Inferior parietal cortex (tissue), 1 donor: ENCODE results near the gene NDUFAF4.
"Not testable (repeated sequence)": the region's sequence is repeated elsewhere in the genome, so short reads cannot be mapped to it uniquely, and the experiment has no call there.

Source experiments
- DNase-seq: peaks from one replicate; pipeline ENCODE4 v3.0.0-alpha.2; 2016; ENCODE audit errors: extremely low spot score

NDUFAF4 gene

DNA sequence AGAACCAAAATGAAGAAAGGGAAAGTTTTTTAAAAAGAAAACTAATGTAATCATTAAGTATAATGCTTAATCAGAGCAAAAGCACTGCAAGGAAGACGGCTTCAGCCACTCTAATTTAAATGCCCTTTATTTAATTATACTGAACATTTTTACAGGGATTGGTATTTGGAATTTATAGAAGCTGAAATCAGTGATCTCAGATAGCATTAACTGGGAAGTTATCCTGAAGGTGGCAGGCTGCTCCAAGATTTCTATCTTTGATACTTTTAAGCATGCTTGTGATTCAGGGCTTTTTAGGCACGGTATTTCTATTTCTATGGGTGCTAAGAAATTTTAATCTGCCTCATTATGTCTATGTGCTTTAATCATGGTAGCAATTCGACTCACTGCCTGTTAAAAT, 1.3 kb upstream of the NDUFAF4 start:
- peak; percentile 86 for DNase-seq

DNA sequence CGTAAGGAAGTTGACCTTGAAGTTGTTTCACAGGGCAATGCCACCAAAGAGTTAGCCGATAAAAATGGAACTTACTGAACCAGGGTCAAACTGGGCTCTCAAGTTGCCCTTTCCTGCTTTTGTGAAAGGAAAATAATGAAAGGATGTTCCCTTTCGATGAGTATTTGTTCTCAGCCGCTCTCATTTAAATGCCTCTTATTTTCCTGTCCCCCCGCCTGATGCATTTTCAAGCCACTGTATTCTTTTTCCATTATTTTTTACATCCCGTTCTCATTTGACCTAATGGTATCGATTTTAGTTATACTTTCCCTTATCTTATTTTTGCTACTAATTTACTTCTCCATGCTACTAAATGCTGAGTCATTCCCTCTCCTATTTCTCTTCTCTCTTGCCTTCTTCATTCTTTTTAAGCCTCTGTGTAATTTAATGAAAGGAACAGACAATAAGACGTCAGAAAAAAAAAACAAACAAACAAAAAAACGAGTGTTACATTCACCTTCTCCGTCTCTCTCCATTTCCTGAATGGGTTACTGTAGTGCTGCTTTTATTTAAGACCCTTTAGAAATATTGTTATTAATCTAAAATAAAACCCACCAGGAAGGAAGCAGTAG, 655 bp upstream of the NDUFAF4 start:
- no peak for DNase-seq

DNA sequence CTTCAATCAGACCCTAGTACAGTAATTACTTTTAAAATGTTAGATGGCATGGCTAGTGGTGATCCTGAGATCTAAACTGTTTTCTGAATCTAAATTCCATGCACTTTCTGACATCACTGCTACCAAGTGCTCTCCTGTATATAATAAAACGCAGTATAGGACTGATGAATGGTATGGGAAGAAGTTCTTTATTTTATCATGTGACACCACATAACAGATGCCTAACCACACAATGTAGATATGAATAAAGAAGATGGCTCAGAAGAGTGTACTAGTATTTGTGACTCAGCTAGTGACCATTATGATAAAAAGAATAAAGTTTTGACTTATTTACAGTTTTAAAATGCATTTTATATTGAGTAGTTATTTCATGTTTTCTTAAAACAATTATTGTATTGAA, 8.5 kb downstream of the NDUFAF4 start:
- DNase-seq: no peak

- DNase-seq: no peak
Observed at GRCh38 chr6:96888745-96889144, 8.9 kb downstream of the NDUFAF4 start.

- no peak for DNase-seq
Observed at GRCh38 chr6:96886519-96886918, 11.2 kb downstream of the NDUFAF4 start.

DNA sequence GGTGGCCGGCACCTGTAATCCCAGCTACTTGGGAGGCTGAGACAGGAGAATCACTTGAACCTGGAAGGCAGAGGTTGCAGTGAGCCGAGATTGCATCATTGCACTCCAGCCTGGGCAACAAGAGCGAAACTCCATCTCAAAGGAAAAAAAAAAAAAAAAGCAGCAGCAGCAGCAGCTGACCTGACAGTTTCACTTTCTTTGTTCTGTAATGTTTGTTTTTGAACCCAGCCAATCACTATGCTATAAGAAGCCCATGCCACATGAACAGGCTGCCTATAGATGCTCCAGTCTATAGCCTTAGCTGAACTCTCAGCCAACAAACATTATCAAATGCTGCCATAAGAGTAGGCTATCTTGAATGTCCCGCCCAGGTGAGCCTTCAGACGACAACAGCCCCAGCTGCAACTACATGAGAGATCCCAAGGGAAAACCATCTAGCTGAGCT, 12.5 kb downstream of the NDUFAF4 start:
- DNase-seq: not testable (repeated sequence)

DNA sequence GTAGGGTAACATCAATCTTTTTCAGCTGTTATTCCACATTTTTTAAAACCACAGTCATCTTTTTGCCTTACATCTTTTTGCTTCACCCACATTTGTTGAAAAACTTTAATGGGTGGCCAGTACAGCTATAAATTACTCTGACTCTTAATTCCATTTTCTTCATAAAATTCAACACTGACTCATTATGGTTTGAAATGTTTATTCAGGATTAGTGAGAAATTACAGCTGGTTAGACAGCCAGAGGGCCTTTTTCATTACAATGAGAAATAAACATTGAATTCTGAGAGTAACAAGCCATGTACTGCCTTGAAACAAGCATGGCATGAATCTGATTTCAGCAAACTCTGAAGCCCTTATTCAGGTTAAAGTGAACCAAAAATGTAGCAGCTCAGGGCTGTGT, 19.5 kb downstream of the NDUFAF4 start:
- no peak for DNase-seq

DNA sequence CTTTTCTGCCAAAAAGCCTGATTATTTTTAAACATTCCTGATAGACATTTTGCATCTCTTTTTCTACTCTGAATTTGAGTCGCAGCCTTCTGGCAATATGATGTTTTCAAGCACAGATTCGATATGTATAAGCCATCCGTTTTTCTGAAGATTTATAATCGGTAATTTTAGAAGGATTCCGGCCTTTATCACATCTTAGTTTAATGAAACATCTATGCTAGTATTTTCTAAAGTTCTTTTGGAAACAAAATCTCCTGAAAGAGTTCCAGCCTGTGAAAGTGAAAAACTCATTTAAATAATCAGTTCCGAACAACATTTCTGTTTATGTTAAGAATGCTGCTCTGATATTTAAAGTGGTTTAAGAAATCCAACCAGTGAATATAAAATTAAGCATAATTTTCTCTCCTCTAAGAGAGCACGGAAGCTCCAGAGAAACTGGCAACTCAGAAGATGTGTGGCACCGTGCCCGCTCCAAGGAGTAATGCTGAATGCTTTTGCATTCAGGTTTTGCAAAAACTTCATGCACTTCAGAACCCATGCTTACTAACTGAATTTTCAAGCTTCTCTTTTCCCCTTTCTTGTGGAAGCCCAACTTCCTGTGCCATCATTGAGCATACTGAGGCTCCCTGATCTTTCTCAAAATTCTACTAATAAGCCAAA, 20.7 kb downstream of the NDUFAF4 start:
- DNase-seq: peak; percentile 51

DNA sequence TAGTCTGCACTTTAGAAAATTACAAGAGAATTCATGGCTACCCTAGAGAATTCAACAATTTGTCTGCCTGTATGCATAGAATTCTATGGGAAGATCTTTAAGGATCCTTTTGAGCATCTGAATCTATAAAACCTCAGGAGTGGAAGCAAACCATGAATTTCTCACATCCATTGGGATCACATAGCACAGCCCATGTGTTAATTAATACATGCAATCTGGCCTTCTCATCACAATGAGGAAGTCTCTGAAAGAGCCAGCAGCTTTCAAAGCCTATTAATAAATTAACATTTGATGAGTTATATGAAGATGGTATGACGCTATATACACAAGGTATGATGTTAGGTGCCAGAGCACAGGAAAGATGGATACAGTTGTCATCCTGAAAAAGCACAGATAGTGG, 24.7 kb downstream of the NDUFAF4 start:
- DNase-seq: no peak

DNA sequence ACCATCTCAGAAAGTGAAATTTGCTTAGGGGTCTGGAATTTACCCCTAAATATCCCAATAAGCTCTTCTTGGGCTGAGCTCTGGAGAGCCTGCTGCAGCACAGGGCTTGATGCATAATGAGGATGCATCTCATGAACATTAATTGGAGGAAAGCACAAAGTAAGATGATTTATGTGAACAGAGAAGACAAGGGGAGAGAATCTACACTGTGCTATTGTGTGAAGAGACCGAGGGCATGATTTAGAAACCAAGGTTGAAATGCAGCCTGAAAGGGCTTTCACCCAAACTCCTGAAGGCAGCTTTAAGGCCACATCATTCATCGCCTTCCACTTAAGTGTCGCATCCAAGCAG, 32.7 kb downstream of the NDUFAF4 start:
- DNase-seq: no peak

DNA sequence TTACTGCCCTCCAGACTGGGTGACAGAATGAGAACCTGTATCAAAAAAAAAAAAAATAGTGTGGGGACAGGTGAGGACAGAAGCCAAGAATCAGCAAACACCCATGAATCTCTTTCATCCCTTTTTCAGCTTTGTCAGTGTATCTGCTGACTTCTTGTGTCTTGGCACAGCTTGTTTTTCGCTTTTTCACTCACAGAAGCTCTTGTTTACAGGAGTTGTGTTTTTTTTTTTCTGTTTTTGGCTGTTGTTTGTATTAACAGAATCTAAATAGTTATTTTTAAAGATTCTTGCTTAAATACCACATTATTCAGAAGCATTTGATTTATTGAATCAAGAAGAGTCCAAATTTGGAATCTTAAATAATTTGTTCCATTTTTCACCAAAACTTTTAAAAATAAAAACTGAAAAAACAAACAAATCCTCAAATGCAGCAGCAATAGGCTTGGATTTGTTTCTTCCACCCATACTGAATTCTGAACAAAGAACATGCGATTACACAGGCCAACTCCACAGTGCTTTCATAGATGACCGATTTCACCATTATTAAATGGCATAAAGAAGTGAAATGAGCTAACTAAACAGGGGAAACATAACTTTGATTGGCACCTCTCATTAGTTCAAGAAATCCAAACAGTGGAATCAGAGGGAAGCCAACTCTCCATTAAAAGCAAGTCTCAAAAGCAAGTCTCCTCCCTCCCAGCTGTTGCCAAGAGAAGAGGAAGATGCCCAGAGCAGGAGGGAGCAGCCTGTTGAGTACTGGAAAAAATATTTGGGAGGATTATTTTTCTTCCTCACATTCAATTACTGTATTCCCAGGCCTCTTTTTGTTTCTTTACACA, 33.3 kb downstream of the NDUFAF4 start:
- DNase-seq: no peak

- no peak for DNase-seq
Observed at GRCh38 chr6:96862560-96862959, 35.1 kb downstream of the NDUFAF4 start.

DNA sequence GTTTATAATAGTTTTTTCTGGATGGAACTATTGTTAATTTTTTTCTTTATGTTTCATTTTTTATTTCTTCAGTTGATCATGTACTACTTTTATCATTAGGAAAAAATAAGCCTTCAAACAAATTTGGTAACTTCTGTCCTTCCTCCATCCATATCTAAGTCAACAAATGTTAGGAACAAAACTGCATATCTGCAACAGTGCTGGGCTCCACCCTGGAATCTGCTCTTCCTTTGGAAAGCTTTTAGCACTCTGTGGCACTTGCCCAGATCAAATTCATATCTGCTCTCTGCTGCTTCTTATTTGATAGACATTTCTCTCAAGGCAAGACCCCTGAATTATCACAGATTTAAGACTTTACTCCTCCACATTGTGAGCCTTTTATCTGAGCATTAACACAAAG, 36.1 kb downstream of the NDUFAF4 start:
- DNase-seq: no peak

DNA sequence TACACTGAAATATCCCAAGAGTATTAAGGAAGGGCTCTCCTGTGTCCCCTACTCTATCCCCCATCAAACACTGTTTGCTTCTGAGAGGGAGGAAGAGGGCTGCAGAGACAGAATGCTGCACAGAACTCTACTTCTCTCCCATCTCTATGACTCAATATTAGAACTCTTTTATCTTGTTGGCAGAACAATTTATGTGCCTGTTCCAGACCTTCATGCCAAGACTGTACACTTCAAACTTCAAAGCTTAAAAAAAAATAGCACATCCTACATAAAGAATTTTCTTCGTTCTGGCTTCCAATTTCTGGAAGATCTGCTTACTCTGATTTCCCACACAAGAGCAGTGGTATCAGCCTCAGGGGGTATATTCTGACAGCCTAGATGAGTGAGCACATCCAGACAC, 40.8 kb downstream of the NDUFAF4 start:
- DNase-seq: no peak

DNA sequence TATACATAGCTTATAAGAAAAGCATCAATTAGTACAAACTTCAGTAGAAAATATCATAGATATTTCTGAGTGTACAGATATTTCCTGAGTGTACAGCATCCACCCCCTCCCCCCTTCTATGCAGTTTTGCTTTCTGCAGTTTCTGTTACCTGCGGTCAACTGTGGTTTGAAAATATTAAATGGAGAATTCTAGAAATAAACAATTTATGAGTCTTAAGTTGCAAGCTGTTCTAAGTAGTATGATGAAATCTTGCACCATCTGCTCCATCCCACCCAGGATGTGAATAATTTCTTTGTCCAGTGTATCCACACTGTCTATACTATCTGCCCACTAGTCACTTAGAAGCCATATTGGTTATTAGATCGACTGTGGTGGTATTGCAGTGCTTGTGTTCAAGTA, 44.6 kb downstream of the NDUFAF4 start:
- no peak for DNase-seq

DNA sequence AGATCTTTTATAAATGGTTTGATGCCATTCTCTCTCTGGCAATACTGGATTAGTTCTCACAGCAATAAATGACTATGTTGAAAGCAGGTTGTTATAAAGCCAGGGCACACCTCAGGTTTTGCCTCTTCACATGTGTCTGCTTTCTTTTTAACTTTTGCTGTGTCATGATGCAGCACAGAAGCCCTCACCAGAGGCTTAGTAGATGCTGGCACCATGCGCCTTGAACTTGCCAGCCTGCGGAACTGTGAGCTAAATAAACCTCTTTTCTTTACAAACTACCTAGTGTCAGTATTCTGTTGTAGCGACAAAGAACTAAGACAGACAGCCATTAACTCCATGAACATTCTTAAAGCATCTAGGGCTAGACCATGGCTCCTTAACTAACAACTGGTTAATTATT, 45.1 kb downstream of the NDUFAF4 start:
- DNase-seq: no peak

DNA sequence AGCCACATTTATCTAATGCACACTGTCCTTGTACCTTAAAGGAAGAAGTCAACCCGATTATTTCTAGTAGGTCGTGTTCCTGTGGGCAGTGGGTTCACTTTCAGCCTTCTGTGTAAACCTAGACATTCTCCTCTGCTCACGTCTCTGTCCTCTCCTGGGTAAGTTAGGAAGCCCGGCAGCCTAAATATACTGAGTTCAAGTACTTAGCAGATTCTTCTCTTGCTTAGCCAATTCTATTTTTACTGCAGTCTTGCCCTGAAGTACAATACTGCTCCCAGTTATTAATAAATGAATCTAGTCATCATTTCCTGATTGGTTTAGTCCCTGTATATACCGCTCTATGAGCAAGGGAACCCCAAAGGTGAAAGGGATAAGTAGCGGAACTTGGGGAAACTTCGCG, 45.8 kb downstream of the NDUFAF4 start:
- DNase-seq: no peak

DNA sequence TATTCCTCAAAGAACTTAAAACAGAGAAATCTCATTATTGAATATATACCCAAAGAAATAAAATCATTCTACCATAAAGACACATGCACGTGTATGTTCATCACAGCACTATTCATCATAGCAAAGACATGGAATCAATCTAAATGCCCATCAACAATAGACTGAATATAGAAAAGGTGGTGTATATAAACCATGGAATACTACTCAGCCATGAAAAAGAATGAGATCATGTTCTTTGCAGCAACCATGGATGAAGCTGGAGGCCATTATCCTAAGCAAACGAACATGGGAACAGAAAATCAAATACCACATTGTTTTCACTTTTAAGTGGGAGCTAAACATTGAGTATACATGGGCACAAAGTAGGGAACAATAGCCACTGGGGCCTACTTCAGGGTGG, 48.1 kb downstream of the NDUFAF4 start:
- no peak for DNase-seq

- DNase-seq: no peak
Observed at GRCh38 chr6:96844530-96844929, 53.2 kb downstream of the NDUFAF4 start.

- no peak for DNase-seq
Observed at GRCh38 chr6:96841345-96841744, 56.3 kb downstream of the NDUFAF4 start.
